GM23338 (cell line): ENCODE results near the gene ZNF76.

ENCODE experiments used
- EZH2phosphoT487 ChIP-seq: fragments of 200-600 bp; sonication (generic); IDR thresholded peaks from one replicate; pipeline ENCODE4 v1.8.1; 2018; ENCODE audit warnings: antibody characterized with exemption; ENCODE audit not compliant: unreplicated experiment
- POLR2AphosphoS5 ChIP-seq: IDR thresholded peaks from 2 replicates; pipeline ENCODE4 v1.6.1; 2016; ENCODE audit warnings: antibody characterized with exemption, low read depth
- ZNF331 ChIP-seq: fragments of 250-450 bp; sonication (Bioruptor Pico); IDR thresholded peaks from 2 replicates; pipeline ENCODE4 v1.5.0; 2020; ENCODE audit warnings: low read depth, mild to moderate bottlenecking, moderate library complexity
- TF ChIP-seq, protein P1 (sequence below), 2 experiments: fragments of 200-600 bp in 1 of 2; sonication (generic) in 1 of 2; conservative IDR thresholded peaks; 2 replicates each; pipeline versions ENCODE4 v1.5.1 to v1.6.1; 2016 to 2017; ENCODE audit warnings: antibody characterized with exemption in 2 of 2, low read depth in 2 of 2, mild to moderate bottlenecking in 2 of 2, moderate library complexity in 1 of 2
- TF ChIP-seq, protein P2 (sequence below): IDR thresholded peaks from one replicate; pipeline ENCODE4 v1.6.1; 2018; ENCODE audit warnings: antibody characterized with exemption; ENCODE audit not compliant: unreplicated experiment

DNA sequence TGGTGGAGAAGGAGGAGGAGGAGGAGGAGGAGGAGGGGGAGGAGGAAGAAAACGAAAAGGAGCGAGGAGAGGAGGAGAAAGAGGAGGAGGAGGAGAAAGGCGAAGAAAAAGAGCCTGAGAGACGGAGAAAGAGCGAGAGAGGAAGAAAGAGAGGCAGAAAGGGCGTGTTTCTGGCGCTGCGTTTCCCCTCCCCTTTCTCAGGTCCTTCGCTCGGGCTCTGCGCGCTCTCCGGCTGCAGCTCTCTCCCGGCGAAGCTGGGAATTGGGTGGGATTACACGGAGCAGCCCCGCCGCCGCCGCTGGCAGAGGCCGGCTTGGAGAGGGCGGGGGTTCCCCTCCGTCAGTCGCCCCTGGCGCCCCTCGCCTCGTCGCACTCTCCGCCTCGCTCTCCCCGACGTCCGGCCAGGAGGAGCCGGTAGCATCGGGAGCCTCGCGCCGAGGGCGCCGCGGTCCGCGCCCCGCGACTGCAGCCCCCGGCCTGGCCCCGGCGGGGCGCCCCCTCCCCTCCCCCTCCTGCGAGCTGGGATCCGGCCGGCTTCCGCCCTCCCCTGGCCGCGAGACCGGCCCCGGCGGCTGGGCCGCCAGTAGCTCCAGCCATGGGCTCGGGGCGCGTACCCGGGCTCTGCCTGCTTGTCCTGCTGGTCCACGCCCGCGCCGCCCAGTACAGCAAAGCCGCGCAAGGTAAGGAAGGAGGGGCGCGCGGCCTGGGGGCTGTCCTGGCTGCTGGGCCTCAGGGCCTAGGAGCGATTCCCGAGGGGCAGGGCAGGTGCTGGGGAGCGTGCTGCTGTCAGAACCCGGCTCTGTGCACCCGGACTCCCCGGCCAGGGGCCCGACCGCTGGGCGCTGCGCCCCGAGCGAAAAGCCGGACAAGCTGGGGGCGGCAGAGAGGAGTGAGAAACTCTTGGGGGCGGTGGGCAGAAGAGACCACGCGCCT, 45.4 kb upstream of the ZNF76 start, which contains the start of gene SCUBE3:
- TF ChIP-seq EZH2phosphoT487, result no peak
- TF ChIP-seq, protein P1, sequence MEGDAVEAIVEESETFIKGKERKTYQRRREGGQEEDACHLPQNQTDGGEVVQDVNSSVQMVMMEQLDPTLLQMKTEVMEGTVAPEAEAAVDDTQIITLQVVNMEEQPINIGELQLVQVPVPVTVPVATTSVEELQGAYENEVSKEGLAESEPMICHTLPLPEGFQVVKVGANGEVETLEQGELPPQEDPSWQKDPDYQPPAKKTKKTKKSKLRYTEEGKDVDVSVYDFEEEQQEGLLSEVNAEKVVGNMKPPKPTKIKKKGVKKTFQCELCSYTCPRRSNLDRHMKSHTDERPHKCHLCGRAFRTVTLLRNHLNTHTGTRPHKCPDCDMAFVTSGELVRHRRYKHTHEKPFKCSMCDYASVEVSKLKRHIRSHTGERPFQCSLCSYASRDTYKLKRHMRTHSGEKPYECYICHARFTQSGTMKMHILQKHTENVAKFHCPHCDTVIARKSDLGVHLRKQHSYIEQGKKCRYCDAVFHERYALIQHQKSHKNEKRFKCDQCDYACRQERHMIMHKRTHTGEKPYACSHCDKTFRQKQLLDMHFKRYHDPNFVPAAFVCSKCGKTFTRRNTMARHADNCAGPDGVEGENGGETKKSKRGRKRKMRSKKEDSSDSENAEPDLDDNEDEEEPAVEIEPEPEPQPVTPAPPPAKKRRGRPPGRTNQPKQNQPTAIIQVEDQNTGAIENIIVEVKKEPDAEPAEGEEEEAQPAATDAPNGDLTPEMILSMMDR (conservative IDR thresholded peaks at IDR 0.05; ENCODE audit: low read depth in 2 of 2), result no peak
- TF ChIP-seq, protein P2, sequence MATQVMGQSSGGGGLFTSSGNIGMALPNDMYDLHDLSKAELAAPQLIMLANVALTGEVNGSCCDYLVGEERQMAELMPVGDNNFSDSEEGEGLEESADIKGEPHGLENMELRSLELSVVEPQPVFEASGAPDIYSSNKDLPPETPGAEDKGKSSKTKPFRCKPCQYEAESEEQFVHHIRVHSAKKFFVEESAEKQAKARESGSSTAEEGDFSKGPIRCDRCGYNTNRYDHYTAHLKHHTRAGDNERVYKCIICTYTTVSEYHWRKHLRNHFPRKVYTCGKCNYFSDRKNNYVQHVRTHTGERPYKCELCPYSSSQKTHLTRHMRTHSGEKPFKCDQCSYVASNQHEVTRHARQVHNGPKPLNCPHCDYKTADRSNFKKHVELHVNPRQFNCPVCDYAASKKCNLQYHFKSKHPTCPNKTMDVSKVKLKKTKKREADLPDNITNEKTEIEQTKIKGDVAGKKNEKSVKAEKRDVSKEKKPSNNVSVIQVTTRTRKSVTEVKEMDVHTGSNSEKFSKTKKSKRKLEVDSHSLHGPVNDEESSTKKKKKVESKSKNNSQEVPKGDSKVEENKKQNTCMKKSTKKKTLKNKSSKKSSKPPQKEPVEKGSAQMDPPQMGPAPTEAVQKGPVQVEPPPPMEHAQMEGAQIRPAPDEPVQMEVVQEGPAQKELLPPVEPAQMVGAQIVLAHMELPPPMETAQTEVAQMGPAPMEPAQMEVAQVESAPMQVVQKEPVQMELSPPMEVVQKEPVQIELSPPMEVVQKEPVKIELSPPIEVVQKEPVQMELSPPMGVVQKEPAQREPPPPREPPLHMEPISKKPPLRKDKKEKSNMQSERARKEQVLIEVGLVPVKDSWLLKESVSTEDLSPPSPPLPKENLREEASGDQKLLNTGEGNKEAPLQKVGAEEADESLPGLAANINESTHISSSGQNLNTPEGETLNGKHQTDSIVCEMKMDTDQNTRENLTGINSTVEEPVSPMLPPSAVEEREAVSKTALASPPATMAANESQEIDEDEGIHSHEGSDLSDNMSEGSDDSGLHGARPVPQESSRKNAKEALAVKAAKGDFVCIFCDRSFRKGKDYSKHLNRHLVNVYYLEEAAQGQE, result no peak
- no peak for TF ChIP-seq POLR2AphosphoS5
- no peak for TF ChIP-seq ZNF331
